ENCODE data around the gene MLPH. TPM values are rescaled to one million over a fixed set of nuclear protein-coding genes. Genes with fewer than 3 reads are reported as not detected.

Gene MLPH
- total and polyA plus RNA-seq, 10 donors = 0.09 to 1.4 (median 0.35) TPM; not detected in 3

DNA sequence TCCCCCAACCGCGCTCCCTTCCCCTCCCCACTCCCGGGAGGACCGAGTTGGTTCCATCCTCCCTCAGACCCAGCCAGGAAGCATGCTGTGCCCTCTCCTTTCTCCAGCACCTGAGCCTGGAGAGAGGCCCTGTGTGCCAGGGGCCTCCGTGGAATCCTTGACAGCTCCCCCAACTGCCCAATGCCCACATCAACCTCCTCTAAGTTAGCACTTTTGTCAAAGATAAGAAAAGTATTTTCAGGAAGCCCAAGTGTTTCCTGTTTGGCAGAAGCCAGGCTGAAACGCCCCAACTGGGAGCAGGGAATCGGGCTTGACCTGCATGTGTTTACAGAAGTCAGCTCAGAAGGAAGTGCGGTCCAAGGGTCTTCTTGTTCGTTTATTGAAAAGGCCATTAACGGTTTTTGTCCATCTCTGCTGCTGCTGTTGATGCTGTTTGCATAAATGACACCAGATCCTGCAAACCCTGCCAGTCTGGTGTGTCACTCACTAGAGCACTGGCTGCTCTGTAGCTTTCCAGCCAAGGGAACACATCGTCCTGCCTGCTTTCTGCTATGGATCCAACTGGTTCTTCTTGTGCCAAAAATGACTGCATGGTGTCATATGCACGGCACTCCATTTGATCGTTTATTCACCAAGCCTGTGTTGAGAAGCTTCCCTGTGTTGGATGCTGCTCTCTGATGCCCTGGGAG is 37.7 kb upstream of the MLPH start:
- Histone ChIP-seq H3K27ac (peak overlapping the region in 7 of 8 donors; percentile 22 to 69 (median 60)), H3K4me3 (no peak overlapping the region), H3K36me3 (no peaks in the 10 kb centered on the region), H3K4me1 (peaks cover 0 to 28% (median 10%) of the 10 kb centered on the region in 6 donors), H3K27me3 (replicated peaks in 1 of 7) (peaks cover 0 to 74% (median 5%) of the 10 kb centered on the region in 7 donors), H3K9me3 (no peaks in the 10 kb centered on the region)
- no peak for TF ChIP-seq POLR2AphosphoS5 (IDR thresholded peaks at IDR 0.05)
- WGBS, 5 donors = 22 to 32% (median 26%) methylated on average over 12 to 13 of the region's 13 CpGs
- intact Hi-C loops (cut with DNase I; ENCODE audit: low total_unique reads) = no loop called here
- no peak for DNase-seq

DNA sequence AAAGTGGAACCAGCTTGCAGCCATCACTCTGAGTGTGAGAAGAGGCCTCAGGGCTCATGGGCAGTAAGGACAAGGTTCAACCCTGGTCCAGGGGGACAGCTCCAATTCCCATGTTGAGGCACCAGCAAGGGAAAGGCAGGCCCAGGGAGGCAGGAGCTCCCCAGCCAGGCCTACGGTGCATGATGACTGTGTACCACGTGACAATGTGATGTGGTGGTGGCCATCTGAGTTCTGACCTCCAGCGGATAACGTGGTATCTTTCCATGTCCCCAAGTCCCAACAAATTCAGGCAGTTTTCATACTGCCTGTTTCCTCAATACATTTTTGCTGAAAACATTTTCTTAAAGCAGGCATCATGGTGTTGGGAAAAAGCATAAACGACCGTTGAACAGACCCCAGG is 36.9 kb upstream of the MLPH start:
- peak overlapping the region in 5 of 8 donors; percentile 22 to 69 (median 63) for H3K27ac ChIP-seq
- 83 to 92% (median 91%) methylated on average over 6 of the region's 6 CpGs for WGBS, 5 donors

DNA sequence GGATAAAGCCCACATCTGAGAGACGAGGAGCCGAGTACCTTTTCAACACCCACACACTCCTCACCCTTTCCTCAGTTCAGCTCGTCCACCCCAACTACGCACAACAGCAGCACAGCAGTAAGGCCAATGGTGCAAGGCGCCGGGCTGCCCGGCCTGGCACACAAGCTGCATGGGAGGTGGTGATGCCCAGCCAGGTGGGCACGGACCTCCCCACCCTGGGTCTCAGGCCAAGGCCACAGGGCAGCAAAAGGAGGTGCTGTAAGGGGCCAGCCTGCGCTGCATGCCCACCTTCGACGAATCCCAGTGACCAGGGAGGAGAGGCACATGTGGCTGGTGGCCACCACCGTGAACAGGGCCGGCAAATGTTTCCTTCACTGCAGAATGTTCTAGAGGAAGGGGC is 36.5 kb upstream of the MLPH start:
- Histone ChIP-seq H3K27ac (peak overlapping the region in 3 of 8 donors; percentile 63 to 69 (median 63)), H3K9me3 (no peaks in the 10 kb centered on the region), H3K27me3 (replicated peaks in 1 of 7) (peaks cover 0 to 72% (median 8%) of the 10 kb centered on the region in 7 donors), H3K4me3 (no peak overlapping the region), H3K36me3 (no peaks in the 10 kb centered on the region), H3K4me1 (peaks cover 0 to 28% (median 10%) of the 10 kb centered on the region in 6 donors)
- intact Hi-C loops (cut with DNase I; ENCODE audit: low total_unique reads) = no loop called here
- TF ChIP-seq POLR2A (IDR thresholded peaks at IDR 0.05) (no peak), POLR2AphosphoS5 (IDR thresholded peaks at IDR 0.05) (no peak)
- TF ChIP-seq, protein P1, sequence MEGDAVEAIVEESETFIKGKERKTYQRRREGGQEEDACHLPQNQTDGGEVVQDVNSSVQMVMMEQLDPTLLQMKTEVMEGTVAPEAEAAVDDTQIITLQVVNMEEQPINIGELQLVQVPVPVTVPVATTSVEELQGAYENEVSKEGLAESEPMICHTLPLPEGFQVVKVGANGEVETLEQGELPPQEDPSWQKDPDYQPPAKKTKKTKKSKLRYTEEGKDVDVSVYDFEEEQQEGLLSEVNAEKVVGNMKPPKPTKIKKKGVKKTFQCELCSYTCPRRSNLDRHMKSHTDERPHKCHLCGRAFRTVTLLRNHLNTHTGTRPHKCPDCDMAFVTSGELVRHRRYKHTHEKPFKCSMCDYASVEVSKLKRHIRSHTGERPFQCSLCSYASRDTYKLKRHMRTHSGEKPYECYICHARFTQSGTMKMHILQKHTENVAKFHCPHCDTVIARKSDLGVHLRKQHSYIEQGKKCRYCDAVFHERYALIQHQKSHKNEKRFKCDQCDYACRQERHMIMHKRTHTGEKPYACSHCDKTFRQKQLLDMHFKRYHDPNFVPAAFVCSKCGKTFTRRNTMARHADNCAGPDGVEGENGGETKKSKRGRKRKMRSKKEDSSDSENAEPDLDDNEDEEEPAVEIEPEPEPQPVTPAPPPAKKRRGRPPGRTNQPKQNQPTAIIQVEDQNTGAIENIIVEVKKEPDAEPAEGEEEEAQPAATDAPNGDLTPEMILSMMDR (IDR thresholded peaks at IDR 0.05 in 8 of 11, conservative IDR thresholded peaks at IDR 0.05 in 3 of 11) = no peak
- WGBS, 5 donors = 89 to 94% (median 92%) methylated on average over 12 to 13 of the region's 13 CpGs
- DNase-seq = no peak

More for the DNA sequence above, 36.9 kb upstream of the MLPH start:
- peaks cover 0 to 71% (median 8%) of the 10 kb centered on the region in 7 donors for H3K27me3 ChIP-seq (replicated peaks in 1 of 7)
- no peak for TF ChIP-seq POLR2AphosphoS5 (IDR thresholded peaks at IDR 0.05)
- TF ChIP-seq, protein P1 (IDR thresholded peaks at IDR 0.05 in 8 of 11, conservative IDR thresholded peaks at IDR 0.05 in 3 of 11) = no peak
- H3K9me3 ChIP-seq = no peaks in the 10 kb centered on the region
- H3K36me3 ChIP-seq = no peaks in the 10 kb centered on the region
- intact Hi-C loops (cut with DNase I; ENCODE audit: low total_unique reads) = no loop called here
- no peak for DNase-seq
- H3K4me3 ChIP-seq = no peak overlapping the region
- peaks cover 0 to 28% (median 10%) of the 10 kb centered on the region in 6 donors for H3K4me1 ChIP-seq

DNA sequence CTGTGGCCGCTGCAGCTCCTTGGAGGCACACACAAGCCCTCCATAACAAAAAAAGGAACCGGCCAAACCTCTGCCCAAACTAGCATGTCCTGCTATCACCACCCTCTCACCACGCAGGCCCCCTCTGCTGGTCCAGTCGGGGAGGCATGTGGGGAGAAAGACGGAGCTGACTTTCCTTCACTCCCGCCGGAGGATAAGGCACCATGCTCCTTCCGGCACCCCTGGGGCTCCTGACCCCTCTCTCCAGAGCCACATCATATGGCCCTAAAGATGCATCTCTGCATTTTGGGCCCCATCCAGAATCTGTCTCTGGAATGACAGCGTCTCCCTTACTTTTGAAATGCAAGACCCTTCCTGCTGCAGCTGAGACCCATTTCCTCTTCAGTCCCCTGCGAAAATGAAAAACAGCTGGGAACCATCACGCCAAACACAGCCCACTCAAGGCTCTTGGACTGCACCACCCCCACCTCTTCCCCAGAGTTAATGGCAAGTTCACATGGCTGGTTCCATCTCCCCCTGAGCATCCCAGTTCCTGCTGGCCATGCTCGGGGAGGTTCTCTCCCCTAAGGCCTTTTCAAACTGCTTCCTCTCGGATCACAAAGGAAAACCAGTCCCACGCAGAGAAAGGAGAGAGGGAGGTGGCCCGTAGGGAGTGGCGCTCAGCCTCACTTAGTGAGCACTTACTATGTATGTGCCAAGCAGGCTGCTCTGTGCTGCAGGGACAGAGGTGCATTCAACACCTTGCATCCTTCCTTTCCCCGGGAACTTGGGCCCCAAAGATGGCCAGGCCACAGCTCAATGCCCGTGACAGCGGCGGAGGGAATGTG is 35.2 kb upstream of the MLPH start:
- intact Hi-C loops (cut with DNase I; ENCODE audit: low total_unique reads) = no loop called here
- no peak for DNase-seq
- Histone ChIP-seq H3K27ac (peak overlapping the region in 7 of 8 donors; percentile 16 to 69 (median 30)), H3K27me3 (replicated peaks in 1 of 7) (peaks cover 0 to 68% (median 0%) of the 10 kb centered on the region in 7 donors), H3K4me1 (peaks cover 0 to 28% (median 10%) of the 10 kb centered on the region in 6 donors), H3K4me3 (no peak overlapping the region), H3K36me3 (no peaks in the 10 kb centered on the region), H3K9me3 (no peaks in the 10 kb centered on the region)
- no peak for TF ChIP-seq POLR2A (IDR thresholded peaks at IDR 0.05)
- TF ChIP-seq POLR2AphosphoS5 (IDR thresholded peaks at IDR 0.05) = peak in 2 of 3 donors; percentile 26 to 58
- TF ChIP-seq, protein P1 (IDR thresholded peaks at IDR 0.05 in 8 of 11, conservative IDR thresholded peaks at IDR 0.05 in 3 of 11) = peak in 1 of 11 experiments; percentile 16
- 68 to 79% (median 74%) methylated on average over 18 to 20 of the region's 20 CpGs for WGBS, 5 donors
